Measurements from ENCODE around the gene ADGB. TPM values are rescaled to one million over a fixed set of nuclear protein-coding genes. Genes with fewer than 3 reads are reported as not detected.
A peak's percentile ranks its signal among the peaks of the same experiment; 100 is the strongest.

The ADGB gene
- total and polyA plus RNA-seq, 9 of the 15 experiments (the other 6 are each of a cell fraction or from before 2014, with no cell fraction given): not detected

- TF ChIP-seq RERE (CRISPR knock-in tag; IDR thresholded peaks at IDR 0.05; ENCODE audit: borderline replicate concordance): no peak
- 0 out of 2 replicates have a peak, but pooled peaks have one; percentile 37 for TF ChIP-seq CREM (IDR thresholded peaks at IDR 0.05; ENCODE audit: low read depth)
- no peak for TF ChIP-seq FOXJ2 (tag; IDR thresholded peaks at IDR 0.05)
- TF ChIP-seq MCM5 (IDR thresholded peaks at IDR 0.05; ENCODE audit: low read depth): no peak
- peak; percentile 32; the same call in 1 of the 2 replicates for TF ChIP-seq CREB1 (IDR thresholded peaks at IDR 0.05)
- no peak for TF ChIP-seq CREB1 (CRISPR knock-in tag; IDR thresholded peaks at IDR 0.05)
- TF ChIP-seq RFX7 (CRISPR knock-in tag; IDR thresholded peaks at IDR 0.05): no peak
- TF ChIP-seq TRIM24 (IDR thresholded peaks at IDR 0.05): peak; percentile 69 to 78; a peak in 3 of 4 replicates
- TF ChIP-seq SAP30 (IDR thresholded peaks at IDR 0.05; ENCODE audit: borderline replicate concordance, insufficient read depth, low read depth, low read length, poor library complexity, severe bottlenecking): no peak
- no peak for TF ChIP-seq E2F1 (CRISPR knock-in tag; IDR thresholded peaks at IDR 0.05)
- no peak for TF ChIP-seq MTA1 (IDR thresholded peaks at IDR 0.05; ENCODE audit: borderline replicate concordance)
- TF ChIP-seq NFIC (IDR thresholded peaks at IDR 0.05): no peak
- no peak for TF ChIP-seq HMGN3 (IDR thresholded peaks at IDR 0.05; ENCODE audit: borderline replicate concordance, extremely low read depth, insufficient read length, low read depth, low read length)
- no peak for TF ChIP-seq PHF20 (IDR thresholded peaks at IDR 0.05; ENCODE audit: partially characterized antibody)
- no peak for TF ChIP-seq NKRF (IDR thresholded peaks at IDR 0.05; ENCODE audit: borderline replicate concordance)
- TF ChIP-seq SOX6 (IDR thresholded peaks at IDR 0.05): peak; percentile 93
- 0 out of 2 replicates have a peak, but pooled peaks have one; percentile 14 for TF ChIP-seq ZEB2 (IDR thresholded peaks at IDR 0.05)
Observed at GRCh38 chr6:146770965-146771735, 172.4 kb downstream of the ADGB start (continued).
